Neural progenitor cell (in vitro differentiated cells): ENCODE results near the gene DELE1.

Experiments used
- EZH2 ChIP-seq: fragments of 200-600 bp; sonication (generic); IDR thresholded peaks from 2 replicates; pipeline ENCODE4 v1.6.1; 2017; ENCODE audit warnings: antibody characterized with exemption, mild to moderate bottlenecking, moderate library complexity
- TF ChIP-seq, protein P1 (sequence below): fragments of 200-600 bp; sonication (generic); IDR thresholded peaks from 2 replicates; pipeline ENCODE4 v1.5.1; 2017; ENCODE audit warnings: antibody characterized with exemption, mild to moderate bottlenecking

DNA sequence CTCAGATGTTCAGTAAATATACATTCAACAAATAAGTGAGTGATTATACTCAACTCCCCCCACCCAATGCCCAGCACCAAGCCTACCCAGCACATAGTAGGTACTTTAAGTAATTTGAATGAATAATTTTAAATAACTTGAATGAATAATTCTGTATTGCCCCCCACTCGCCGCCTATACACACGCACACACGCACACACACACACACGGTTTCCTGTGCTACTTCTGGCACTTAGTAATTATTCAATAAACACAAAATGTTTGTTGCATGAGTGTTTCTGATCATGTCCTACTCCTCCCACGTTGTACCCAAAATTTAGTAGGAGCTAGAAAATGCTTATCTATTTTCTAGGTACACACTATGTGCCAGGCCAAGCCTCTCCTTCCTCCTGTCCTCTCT is 18.1 kb downstream of the DELE1 start:
- TF ChIP-seq EZH2: no peak
- TF ChIP-seq, protein P1, sequence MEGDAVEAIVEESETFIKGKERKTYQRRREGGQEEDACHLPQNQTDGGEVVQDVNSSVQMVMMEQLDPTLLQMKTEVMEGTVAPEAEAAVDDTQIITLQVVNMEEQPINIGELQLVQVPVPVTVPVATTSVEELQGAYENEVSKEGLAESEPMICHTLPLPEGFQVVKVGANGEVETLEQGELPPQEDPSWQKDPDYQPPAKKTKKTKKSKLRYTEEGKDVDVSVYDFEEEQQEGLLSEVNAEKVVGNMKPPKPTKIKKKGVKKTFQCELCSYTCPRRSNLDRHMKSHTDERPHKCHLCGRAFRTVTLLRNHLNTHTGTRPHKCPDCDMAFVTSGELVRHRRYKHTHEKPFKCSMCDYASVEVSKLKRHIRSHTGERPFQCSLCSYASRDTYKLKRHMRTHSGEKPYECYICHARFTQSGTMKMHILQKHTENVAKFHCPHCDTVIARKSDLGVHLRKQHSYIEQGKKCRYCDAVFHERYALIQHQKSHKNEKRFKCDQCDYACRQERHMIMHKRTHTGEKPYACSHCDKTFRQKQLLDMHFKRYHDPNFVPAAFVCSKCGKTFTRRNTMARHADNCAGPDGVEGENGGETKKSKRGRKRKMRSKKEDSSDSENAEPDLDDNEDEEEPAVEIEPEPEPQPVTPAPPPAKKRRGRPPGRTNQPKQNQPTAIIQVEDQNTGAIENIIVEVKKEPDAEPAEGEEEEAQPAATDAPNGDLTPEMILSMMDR: no peak
